Stimulated activated memory B cell treated with anti-CD40 and anti-IgM and Interleukin-4, amounts not matched to agents 10 μg/mL and 1 μg/mL and 100 μg/mL, for 72 hours (primary cell): ENCODE measurements around the gene PRR20C.
"Not testable (repeated sequence)": the region's sequence is repeated elsewhere in the genome, so short reads cannot be mapped to it uniquely, and the experiment has no call there.

Experiments
- ATAC-seq: fragments of 150-1000 bp; cut with Tn5 transposase; 2 replicates; pipeline ENCODE4 v1.10.0; 2021
- H3K27ac Mint-ChIP-seq: one replicate; pipeline ENCODE4 v1.8.0; 2022; ENCODE audit warnings: mild to moderate bottlenecking, mixed read lengths
- H3K27me3 Mint-ChIP-seq: one replicate; pipeline ENCODE4 v1.8.0; 2022; ENCODE audit warnings: mixed read lengths
- H3K36me3 Mint-ChIP-seq: one replicate; pipeline ENCODE4 v1.8.0; 2022; ENCODE audit warnings: mixed read lengths
- H3K4me1 Mint-ChIP-seq: one replicate; pipeline ENCODE4 v1.8.0; 2022; ENCODE audit warnings: mixed read lengths
- H3K4me3 Mint-ChIP-seq: one replicate; pipeline ENCODE4 v1.8.0; 2022; ENCODE audit warnings: mild to moderate bottlenecking, moderate library complexity, mixed read lengths
- H3K9me3 Mint-ChIP-seq: one replicate; pipeline ENCODE4 v1.8.0; 2022; ENCODE audit warnings: mixed read lengths

The PRR20C gene

DNA sequence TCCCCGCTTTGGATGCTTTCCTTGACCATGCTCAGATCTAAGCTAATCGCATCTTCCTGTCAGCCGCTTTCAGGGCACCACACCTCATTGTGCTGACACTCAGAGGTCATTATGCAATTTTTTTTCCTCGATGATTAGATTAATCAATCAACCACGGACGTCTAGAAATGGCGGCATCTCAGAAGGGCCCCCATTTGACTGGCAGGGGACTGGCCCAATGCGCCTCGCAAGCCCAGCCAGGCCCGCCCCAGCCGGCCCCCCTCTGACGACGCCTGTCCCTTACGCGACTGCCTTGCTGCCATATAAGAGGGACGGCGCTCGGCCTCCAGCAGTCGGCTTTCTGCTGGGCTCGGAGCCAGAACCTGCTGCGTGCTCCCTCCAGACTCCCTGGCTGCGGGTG, at the start of gene PRR20C:
Gene PRR20C (plus strand): TSS at position 301 of the 400 bp plus-strand sequence. CDS start 387 bp downstream, outside the sequence.
- not testable (repeated sequence) for H3K27me3 Mint-ChIP-seq, H3K27ac Mint-ChIP-seq, H3K36me3 Mint-ChIP-seq, H3K4me1 Mint-ChIP-seq, H3K4me3 Mint-ChIP-seq, H3K9me3 Mint-ChIP-seq, ATAC-seq

DNA sequence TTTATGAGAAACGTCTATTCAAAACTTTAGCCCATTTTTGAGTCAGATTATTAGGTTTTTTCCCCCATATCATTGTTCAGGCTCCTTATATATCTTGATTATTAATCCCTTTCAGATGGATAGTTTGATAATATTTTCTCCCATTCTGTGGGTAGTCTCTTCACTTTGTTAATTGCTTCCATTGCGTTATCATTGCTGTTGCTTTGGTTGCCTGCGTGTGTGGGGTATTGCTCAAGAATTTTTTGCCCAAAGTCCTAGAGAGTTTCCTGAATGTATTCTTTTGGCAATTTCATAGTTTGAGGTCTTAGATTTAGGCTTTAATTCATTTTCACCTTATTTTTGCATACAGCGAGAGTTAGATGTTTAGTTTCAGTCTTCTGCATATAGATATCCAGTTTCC, 38.9 kb upstream of the PRR20C start:
- H3K4me3 Mint-ChIP-seq = no peak overlapping the region
- H3K9me3 Mint-ChIP-seq = peaks cover 8% of the 10 kb centered on the region
- H3K36me3 Mint-ChIP-seq = no peaks in the 10 kb centered on the region
- H3K27ac Mint-ChIP-seq = no peak overlapping the region
- no peaks in the 10 kb centered on the region for H3K4me1 Mint-ChIP-seq
- no peak for ATAC-seq
- H3K27me3 Mint-ChIP-seq = no peaks in the 10 kb centered on the region

DNA sequence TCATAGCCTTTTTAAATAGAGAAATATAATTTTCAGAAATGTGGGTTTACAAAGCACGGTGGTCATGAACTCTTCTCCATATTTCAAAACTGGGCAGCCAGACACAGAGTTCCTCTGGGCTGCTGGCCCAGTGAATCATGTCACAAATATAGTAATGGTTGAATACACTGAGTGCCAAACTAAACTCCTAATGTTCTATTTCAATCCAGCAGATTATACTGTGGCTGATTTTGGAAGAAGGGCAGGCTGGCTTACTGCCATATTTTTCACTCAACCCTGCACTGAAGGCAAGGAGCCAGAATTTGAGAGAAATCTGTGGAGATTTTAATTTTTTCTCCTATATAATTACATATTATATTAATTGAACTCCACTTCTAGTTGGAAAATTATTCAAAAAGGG, 30.2 kb upstream of the PRR20C start:
- Mint-ChIP-seq H3K9me3 (no peaks in the 10 kb centered on the region), H3K27me3 (no peaks in the 10 kb centered on the region), H3K36me3 (no peaks in the 10 kb centered on the region), H3K27ac (no peak overlapping the region), H3K4me1 (no peaks in the 10 kb centered on the region), H3K4me3 (no peak overlapping the region)
- no peak for ATAC-seq

DNA sequence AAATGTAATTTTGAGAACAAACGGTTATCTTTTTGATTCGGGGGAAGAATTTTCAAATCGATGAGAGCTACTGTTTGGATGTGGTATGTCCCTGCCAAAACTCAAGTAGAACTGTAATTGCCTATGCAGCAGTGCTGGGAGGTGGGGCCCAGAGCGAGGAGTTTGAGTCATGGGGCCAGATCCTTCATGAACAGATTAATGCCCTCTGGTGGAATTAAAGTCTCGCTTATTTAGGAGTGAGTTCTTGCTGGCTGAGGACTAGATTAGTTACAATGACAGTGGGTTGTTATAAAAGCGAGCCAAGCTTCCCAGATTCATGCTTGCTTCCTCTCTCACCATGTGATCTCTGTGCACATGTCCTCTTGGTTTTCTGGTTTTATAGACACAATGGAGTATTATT, 25.0 kb upstream of the PRR20C start:
- no peak for ATAC-seq
- Mint-ChIP-seq H3K36me3 (no peaks in the 10 kb centered on the region), H3K9me3 (no peaks in the 10 kb centered on the region), H3K4me1 (no peaks in the 10 kb centered on the region), H3K27me3 (no peaks in the 10 kb centered on the region), H3K4me3 (no peak overlapping the region), H3K27ac (no peak overlapping the region)

DNA sequence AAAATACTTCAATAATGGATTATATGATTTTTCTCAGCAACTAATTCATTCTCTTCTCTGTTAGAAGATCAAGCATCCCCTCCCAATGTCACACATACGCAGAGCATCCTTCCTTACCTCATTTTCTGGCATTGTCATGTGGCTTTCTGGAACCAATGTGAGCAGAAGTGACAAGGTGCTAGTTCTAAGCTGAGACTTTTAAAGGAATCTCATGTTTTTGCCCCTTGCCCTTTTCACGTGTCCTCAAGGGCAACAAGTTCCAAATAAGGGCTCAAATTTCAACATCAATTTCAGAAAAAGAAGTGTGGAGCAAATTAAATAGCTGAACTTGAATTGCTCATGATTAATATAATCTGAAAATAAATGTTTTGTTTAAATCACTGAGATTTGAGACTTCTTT, 17.8 kb upstream of the PRR20C start:
- Mint-ChIP-seq H3K9me3 (no peaks in the 10 kb centered on the region), H3K4me3 (no peak overlapping the region), H3K27ac (no peak overlapping the region), H3K36me3 (no peaks in the 10 kb centered on the region), H3K27me3 (no peaks in the 10 kb centered on the region), H3K4me1 (no peaks in the 10 kb centered on the region)
- ATAC-seq = no peak

DNA sequence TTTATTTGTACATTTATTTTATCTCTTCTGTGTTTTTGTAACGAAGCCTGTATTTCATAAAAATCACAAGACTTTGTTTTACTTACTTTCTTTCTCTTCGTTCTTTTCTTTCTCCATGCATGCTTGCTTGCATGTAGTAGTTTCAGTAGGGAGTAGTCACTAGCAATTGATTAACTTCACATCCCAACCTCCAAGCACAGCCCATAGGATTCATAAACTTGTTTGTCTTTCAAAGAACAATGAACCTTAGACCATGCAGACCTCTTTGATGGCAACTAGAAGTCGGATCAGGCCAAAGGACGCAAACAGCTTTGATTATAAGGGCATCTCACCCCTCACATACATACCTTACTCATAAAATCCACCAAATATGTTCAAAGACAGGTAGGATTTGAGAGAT, 16.3 kb upstream of the PRR20C start:
- H3K27ac Mint-ChIP-seq = no peak overlapping the region
- no peak overlapping the region for H3K4me3 Mint-ChIP-seq
- no peaks in the 10 kb centered on the region for H3K9me3 Mint-ChIP-seq
- no peak for ATAC-seq
- H3K36me3 Mint-ChIP-seq = no peaks in the 10 kb centered on the region
- no peaks in the 10 kb centered on the region for H3K27me3 Mint-ChIP-seq
- H3K4me1 Mint-ChIP-seq = no peaks in the 10 kb centered on the region

DNA sequence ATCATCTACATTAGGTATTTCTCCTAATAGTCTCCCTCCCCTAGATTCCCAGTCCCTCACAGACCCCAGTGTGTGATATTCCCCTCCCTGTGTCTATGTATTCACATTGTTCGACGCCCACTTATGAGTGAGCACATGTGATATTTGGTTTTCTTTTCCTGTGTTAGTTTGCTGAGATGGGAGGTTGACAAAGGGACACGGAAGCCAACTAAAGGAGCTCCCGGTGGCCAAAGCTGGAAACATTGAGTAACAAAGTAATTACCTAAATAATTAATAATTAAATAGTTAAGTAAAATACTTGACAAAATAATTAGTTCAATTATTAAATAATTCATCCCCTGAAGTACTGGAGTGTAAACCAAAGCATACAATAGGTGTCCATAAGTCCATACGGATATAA, 14.9 kb upstream of the PRR20C start:
- Mint-ChIP-seq H3K4me1 (no peaks in the 10 kb centered on the region), H3K27ac (no peak overlapping the region), H3K4me3 (no peak overlapping the region), H3K9me3 (no peaks in the 10 kb centered on the region), H3K36me3 (no peaks in the 10 kb centered on the region), H3K27me3 (no peaks in the 10 kb centered on the region)
- no peak for ATAC-seq

DNA sequence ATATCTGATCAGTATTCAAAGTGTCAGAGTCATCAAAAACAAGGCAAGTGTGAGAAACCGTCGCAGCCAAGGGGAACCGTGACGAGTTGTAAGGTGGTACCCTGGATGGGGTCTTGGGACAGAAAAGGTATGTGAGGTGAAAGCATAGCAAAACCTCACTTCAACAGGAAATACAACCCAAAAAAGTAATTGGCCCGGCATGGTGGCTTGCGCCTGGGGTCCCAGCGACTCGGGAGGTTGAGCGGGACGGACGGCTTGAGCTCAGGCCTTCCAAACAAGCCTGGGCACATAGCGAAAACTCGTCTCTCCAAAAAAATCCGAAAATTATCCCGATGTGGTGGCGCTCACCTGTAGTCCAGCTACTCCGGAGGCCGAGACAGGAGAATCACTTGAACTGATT, 14.1 kb upstream of the PRR20C start:
- H3K27me3 Mint-ChIP-seq, ATAC-seq, H3K4me1 Mint-ChIP-seq, H3K27ac Mint-ChIP-seq, H3K9me3 Mint-ChIP-seq, H3K36me3 Mint-ChIP-seq, H3K4me3 Mint-ChIP-seq: not testable (repeated sequence)

DNA sequence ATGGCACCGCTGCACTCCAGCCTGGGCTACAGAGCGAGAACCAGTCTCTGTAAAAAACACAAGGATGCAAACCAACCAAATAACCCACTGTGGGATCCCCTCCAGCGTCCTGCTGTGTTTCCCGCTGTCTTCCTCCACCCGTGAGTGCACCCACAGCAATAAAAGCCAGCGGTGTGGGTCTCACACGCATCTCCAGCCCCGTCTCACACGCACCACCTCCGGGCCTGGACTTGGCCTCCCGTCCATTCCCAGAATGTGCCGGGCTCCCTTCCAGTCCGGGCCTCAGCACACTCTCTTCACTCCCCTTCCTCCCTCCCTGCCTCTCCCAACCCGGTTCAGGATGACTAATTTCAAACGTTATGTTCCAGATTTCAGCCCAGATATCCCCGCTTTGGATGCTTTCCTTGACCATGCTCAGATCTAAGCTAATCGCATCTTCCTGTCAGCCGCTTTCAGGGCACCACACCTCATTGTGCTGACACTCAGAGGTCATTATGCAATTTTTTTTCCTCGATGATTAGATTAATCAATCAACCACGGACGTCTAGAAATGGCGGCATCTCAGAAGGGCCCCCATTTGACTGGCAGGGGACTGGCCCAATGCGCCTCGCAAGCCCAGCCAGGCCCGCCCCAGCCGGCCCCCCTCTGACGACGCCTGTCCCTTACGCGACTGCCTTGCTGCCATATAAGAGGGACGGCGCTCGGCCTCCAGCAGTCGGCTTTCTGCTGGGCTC, 13.5 kb upstream of the PRR20C start, which contains the start of gene PRR20A:
Gene PRR20A (plus strand): TSS at position 684 of the 734 bp plus-strand sequence. CDS start 387 bp downstream, outside the sequence.
- not testable (repeated sequence) for H3K27me3 Mint-ChIP-seq, H3K4me1 Mint-ChIP-seq, H3K9me3 Mint-ChIP-seq, ATAC-seq, H3K27ac Mint-ChIP-seq, H3K36me3 Mint-ChIP-seq, H3K4me3 Mint-ChIP-seq

DNA sequence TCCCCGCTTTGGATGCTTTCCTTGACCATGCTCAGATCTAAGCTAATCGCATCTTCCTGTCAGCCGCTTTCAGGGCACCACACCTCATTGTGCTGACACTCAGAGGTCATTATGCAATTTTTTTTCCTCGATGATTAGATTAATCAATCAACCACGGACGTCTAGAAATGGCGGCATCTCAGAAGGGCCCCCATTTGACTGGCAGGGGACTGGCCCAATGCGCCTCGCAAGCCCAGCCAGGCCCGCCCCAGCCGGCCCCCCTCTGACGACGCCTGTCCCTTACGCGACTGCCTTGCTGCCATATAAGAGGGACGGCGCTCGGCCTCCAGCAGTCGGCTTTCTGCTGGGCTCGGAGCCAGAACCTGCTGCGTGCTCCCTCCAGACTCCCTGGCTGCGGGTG, 6.7 kb upstream of the PRR20C start, which contains the start of gene PRR20B:
Gene PRR20B (plus strand): TSS at position 301 of the 400 bp plus-strand sequence. CDS start 387 bp downstream, outside the sequence.
- H3K27ac Mint-ChIP-seq, H3K36me3 Mint-ChIP-seq, H3K9me3 Mint-ChIP-seq, H3K4me3 Mint-ChIP-seq, ATAC-seq, H3K27me3 Mint-ChIP-seq, H3K4me1 Mint-ChIP-seq: not testable (repeated sequence)

DNA sequence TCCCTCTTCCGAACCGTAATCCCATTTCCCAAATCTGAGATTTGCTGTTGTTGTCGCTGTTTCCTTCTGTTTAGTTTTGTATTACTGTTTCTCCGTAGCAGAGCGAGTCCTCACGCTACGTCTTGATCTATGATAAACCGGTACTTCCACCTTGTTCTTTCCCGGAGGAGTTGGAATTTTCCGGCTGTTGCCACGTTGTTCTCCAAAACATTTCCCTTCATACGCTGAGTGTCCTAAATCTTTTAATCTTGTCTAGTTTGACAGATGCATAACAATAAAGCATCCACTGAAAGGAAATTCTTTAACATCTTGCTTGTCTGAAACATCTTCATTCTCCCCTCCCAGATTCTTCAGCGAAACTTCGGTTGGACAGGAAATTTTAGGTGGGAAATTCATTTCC, 5.8 kb upstream of the PRR20C start:
- H3K27ac Mint-ChIP-seq, H3K9me3 Mint-ChIP-seq, H3K27me3 Mint-ChIP-seq, H3K36me3 Mint-ChIP-seq, H3K4me3 Mint-ChIP-seq, ATAC-seq, H3K4me1 Mint-ChIP-seq: not testable (repeated sequence)

DNA sequence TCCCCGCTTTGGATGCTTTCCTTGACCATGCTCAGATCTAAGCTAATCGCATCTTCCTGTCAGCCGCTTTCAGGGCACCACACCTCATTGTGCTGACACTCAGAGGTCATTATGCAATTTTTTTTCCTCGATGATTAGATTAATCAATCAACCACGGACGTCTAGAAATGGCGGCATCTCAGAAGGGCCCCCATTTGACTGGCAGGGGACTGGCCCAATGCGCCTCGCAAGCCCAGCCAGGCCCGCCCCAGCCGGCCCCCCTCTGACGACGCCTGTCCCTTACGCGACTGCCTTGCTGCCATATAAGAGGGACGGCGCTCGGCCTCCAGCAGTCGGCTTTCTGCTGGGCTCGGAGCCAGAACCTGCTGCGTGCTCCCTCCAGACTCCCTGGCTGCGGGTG, 6.5 kb downstream of the PRR20C start, which contains the start of gene PRR20D:
Gene PRR20D (plus strand): TSS at position 301 of the 400 bp plus-strand sequence. CDS start 387 bp downstream, outside the sequence.
- H3K27ac Mint-ChIP-seq, H3K9me3 Mint-ChIP-seq, H3K36me3 Mint-ChIP-seq, H3K27me3 Mint-ChIP-seq, ATAC-seq, H3K4me3 Mint-ChIP-seq, H3K4me1 Mint-ChIP-seq: not testable (repeated sequence)

DNA sequence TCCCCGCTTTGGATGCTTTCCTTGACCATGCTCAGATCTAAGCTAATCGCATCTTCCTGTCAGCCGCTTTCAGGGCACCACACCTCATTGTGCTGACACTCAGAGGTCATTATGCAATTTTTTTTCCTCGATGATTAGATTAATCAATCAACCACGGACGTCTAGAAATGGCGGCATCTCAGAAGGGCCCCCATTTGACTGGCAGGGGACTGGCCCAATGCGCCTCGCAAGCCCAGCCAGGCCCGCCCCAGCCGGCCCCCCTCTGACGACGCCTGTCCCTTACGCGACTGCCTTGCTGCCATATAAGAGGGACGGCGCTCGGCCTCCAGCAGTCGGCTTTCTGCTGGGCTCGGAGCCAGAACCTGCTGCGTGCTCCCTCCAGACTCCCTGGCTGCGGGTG, 13.0 kb downstream of the PRR20C start, which contains the start of gene PRR20E:
Gene PRR20E (plus strand): TSS at position 301 of the 400 bp plus-strand sequence. CDS start 387 bp downstream, outside the sequence.
- H3K4me3 Mint-ChIP-seq, H3K9me3 Mint-ChIP-seq, ATAC-seq, H3K4me1 Mint-ChIP-seq, H3K27ac Mint-ChIP-seq, H3K36me3 Mint-ChIP-seq, H3K27me3 Mint-ChIP-seq: not testable (repeated sequence)

DNA sequence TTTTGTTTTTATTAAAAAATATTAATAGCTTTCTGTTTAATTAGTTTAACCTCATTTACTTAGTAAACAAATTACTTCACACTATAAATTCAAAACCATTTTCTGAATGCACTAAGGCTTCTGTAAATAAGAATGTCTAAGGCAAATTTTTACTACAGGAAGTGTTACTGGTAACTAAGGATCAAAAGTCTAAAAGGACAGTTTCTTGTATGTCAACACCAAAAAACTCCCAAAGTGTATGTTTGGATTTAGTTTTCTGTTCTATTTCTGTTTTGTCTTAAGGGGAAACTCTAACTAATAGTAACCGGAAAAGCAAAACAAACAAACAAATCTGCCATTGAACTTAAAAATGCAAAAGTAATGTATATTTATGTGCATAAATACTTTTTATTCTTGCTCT, 37.8 kb downstream of the PRR20C start:
- Mint-ChIP-seq H3K9me3 (peaks cover 2% of the 10 kb centered on the region), H3K4me1 (no peaks in the 10 kb centered on the region), H3K4me3 (no peak overlapping the region), H3K27ac (no peak overlapping the region), H3K36me3 (no peaks in the 10 kb centered on the region), H3K27me3 (no peaks in the 10 kb centered on the region)
- no peak for ATAC-seq
